Body of pancreas (tissue), 4 donors: ENCODE results near the gene TTC17. TPM values are rescaled to one million over a fixed set of nuclear protein-coding genes. Genes with fewer than 3 reads are reported as not detected.
"Not testable (repeated sequence)": the region's sequence is repeated elsewhere in the genome, so short reads cannot be mapped to it uniquely, and the experiment has no call there.

Experiments used
- ATAC-seq: fragments of 150-250 bp; one replicate; pipeline ENCODE4 v1.9.1; 2016
- DNase-seq, 4 donors: peaks; one replicate each; pipeline ENCODE4 v3.0.0-alpha.2; 2019
- H3K27ac ChIP-seq, 4 donors: fragments of 200-600 bp; sonication (generic); 1 replicate in 3 of 4; 2 replicates in 1 of 4; pipeline versions ENCODE4 v1.5.1 to v1.6.1; 2016 to 2019; ENCODE audit warnings: mild to moderate bottlenecking in 1 of 4, mixed read lengths in 1 of 4, moderate library complexity in 1 of 4
- H3K27me3 ChIP-seq, 2 donors: fragments of 200-600 bp; sonication (generic); one replicate each; pipeline ENCODE4 v1.6.0; 2016; ENCODE audit warnings: mild to moderate bottlenecking in 1 of 2
- H3K36me3 ChIP-seq, 2 donors: fragments of 200-600 bp; sonication (generic); replicated peaks in 1 of 2; 2 replicates each; pipeline ENCODE4 v1.5.1; 2016; ENCODE audit warnings: low read depth in 2 of 2; ENCODE audit not compliant: insufficient read depth in 1 of 2
- H3K4me1 ChIP-seq: fragments of 200-600 bp; sonication (generic); one replicate; pipeline ENCODE4 v1.6.0; 2016
- H3K4me3 ChIP-seq, 2 donors: fragments of 200-600 bp; sonication (generic); 1 replicate in 1 of 2; 2 replicates in 1 of 2; pipeline ENCODE4 v1.5.1; 2016 to 2019
- H3K9me3 ChIP-seq, 3 donors: fragments of 200-600 bp; sonication (generic); 1 replicate in 2 of 3; 2 replicates in 1 of 3; pipeline ENCODE4 v1.5.1; 2016
- CTCF ChIP-seq, 7 experiments: fragments of 450-650 bp in 4 of 7; fragments of 200-600 bp in 3 of 7; sonication (generic) in 3 of 7; IDR thresholded peaks; one replicate each; pipeline ENCODE4 v1.5.1; 2016 to 2019; ENCODE audit warnings: antibody characterized with exemption in 7 of 7
- POLR2A ChIP-seq, 3 donors: fragments of 450-650 bp; IDR thresholded peaks; one replicate each; pipeline ENCODE4 v1.6.1; 2016; ENCODE audit warnings: antibody characterized with exemption in 3 of 3, mild to moderate bottlenecking in 2 of 3
- WGBS, 2 donors: methylation state at CpG; one replicate each; pipeline ENCODE4 v1.1.5; 2017; 5-methylcytosine and 5-hydroxymethylcytosine counted together
- intact Hi-C: fragments of 100-400 bp; cut with DNase I; formaldehyde crosslinking; loops from one replicate; pipeline ENCODE4 v1.15.1; 2023
- total RNA-seq, 2 donors: library from RNA; depleted of rRNA; stranded (reverse); fragments of >200 nt; gene quantifications; one replicate each; pipeline ENCODE4 v1.1.0, GENCODE V29; 2016

TTC17 gene
- total RNA-seq, 2 donors from 2014 or later, result 99.1 to 195 TPM

DNA sequence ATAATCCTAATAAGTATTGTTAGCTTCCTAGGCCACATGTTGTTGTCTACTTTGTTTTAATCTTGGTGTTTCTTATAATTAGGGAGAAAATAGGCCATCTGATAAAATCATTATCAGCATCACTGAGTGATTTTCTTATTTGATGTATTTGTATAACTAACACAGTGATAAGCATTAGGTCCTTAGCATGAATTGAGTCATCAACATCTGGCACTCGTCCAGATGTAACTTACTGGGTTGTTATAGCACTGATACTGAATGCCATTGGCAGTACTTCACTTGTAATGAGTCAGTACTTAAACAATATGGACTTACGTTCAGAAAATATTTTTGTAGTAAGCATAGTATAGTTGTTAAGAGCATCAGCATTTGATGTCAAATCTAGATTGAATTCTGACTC, 30.7 kb upstream of the TTC17 start:
- H3K4me1 ChIP-seq, result peaks cover 3% of the 10 kb centered on the region
- no peak overlapping the region for H3K27ac ChIP-seq
- no peaks in the 10 kb centered on the region for H3K9me3 ChIP-seq
- no peak overlapping the region for H3K4me3 ChIP-seq
- TF ChIP-seq POLR2A (IDR thresholded peaks at IDR 0.05) (no peak), CTCF (IDR thresholded peaks at IDR 0.05) (no peak)
- intact Hi-C loops, result loop anchor here (10.0 kb wide), 1 partner anchor 77 kb away; no protein-coding TSS in a partner anchor
- peak in 3 of 4 donors; percentile 7 to 59 (median 38) for DNase-seq
- H3K36me3 ChIP-seq, result peaks cover 19 to 60% of the 10 kb centered on the region in 2 donors
- no peak for ATAC-seq
- H3K27me3 ChIP-seq, result no peaks in the 10 kb centered on the region
- WGBS, 2 donors, result 37 to 45% methylated on average over 2 of the region's 2 CpGs

GRCh38 chr11:43328482-43328881, 30.2 kb upstream of the TTC17 start:
- WGBS, 2 donors, result 92 to 96% methylated on average over 2 of the region's 2 CpGs
- H3K27ac ChIP-seq, result no peak overlapping the region
- H3K36me3 ChIP-seq, result peaks cover 18 to 59% of the 10 kb centered on the region in 2 donors
- DNase-seq, result no peak
- H3K27me3 ChIP-seq, result no peaks in the 10 kb centered on the region
- intact Hi-C loops, result loop anchor here (10.0 kb wide), 1 partner anchor 76 kb away; no protein-coding TSS in a partner anchor
- no peak overlapping the region for H3K4me3 ChIP-seq
- no peak for TF ChIP-seq POLR2A (IDR thresholded peaks at IDR 0.05)
- no peak for TF ChIP-seq CTCF (IDR thresholded peaks at IDR 0.05)
- peaks cover 3% of the 10 kb centered on the region for H3K4me1 ChIP-seq
- no peaks in the 10 kb centered on the region for H3K9me3 ChIP-seq
- no peak for ATAC-seq

DNA sequence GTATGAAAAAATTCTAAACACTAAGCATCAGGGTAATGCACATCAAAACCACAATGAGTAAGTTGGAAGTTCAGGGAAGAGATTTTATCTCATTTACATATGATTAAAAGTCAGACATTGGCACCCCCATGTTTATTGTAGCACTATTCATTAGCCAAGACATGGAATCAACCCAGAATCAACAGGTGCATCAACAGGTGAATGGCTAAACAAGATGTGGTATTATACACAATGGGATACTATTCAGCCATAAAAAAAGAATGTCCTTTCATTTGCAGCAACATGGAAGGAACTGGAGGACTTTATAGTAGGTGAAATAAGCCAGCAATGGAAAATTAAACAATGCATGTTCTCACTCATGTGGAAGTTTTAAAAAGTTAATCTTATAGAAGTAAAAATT, 17.6 kb upstream of the TTC17 start:
- intact Hi-C loops, result no loop called here
- Histone ChIP-seq H3K27me3 (no peaks in the 10 kb centered on the region), H3K36me3 (peaks cover 6 to 19% of the 10 kb centered on the region in 2 donors), H3K4me1 (no peaks in the 10 kb centered on the region), H3K4me3 (no peak overlapping the region), H3K9me3 (no peaks in the 10 kb centered on the region), H3K27ac (no peak overlapping the region)
- TF ChIP-seq CTCF (IDR thresholded peaks at IDR 0.05) (no peak), POLR2A (IDR thresholded peaks at IDR 0.05) (no peak)
- DNase-seq, result no peak
- no peak for ATAC-seq

DNA sequence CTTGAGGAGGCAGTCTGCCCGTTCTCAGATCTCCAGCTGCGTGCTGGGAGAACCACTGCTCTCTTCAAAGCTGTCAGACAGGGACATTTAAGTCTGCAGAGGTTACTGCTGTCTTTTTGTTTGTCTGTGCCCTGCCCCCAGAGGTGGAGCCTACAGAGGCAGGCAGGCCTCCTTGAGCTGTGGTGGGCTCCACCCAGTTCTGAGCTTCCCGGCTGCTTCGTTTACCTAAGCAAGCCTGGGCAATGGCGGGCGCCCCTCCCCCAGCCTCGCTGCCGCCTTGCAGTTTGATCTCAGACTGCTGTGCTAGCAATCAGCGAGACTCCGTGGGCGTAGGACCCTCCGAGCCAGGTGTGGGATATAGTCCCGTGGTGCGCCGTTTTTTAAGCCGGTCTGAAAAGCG, 7.3 kb upstream of the TTC17 start:
- H3K27ac ChIP-seq, ATAC-seq, H3K27me3 ChIP-seq, H3K9me3 ChIP-seq, H3K4me3 ChIP-seq, H3K4me1 ChIP-seq, H3K36me3 ChIP-seq, intact Hi-C loops: not testable (repeated sequence)
- 50% methylated on average over 2 of the region's 17 CpGs; no CpG with 5 or more reads in 1 of the 2 donors for WGBS, 2 donors
- DNase-seq, result peak in 1 of 4 donors; percentile 9

DNA sequence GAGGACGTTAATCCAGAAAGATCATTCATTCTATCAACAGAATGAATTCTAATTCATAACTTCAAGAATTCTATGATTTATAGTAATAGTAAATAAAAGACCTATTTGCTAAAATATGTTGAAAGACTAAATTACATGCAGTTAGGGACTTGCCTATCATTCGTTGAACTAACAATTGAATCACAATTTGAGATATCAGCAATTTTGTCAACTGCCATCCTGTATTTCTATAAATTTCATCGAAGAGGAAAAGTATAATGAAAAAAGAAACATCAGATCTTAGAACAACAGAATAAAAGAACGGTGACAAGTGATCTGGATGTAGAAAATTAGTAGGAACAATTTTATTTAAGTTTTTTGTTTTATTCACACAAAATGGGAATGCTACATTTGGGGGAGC, 4.4 kb upstream of the TTC17 start:
- H3K9me3 ChIP-seq, result no peaks in the 10 kb centered on the region
- TF ChIP-seq POLR2A (IDR thresholded peaks at IDR 0.05) (no peak), CTCF (IDR thresholded peaks at IDR 0.05) (no peak)
- 82 to 86% methylated on average over 4 of the region's 4 CpGs for WGBS, 2 donors

More for the DNA sequence above, 4.4 kb upstream of the TTC17 start:
- H3K36me3 ChIP-seq, result no peaks in the 10 kb centered on the region
- ATAC-seq, result no peak
- intact Hi-C loops, result no loop called here
- no peak overlapping the region for H3K4me3 ChIP-seq
- H3K27ac ChIP-seq, result no peak overlapping the region
- no peaks in the 10 kb centered on the region for H3K27me3 ChIP-seq
- peaks cover 5% of the 10 kb centered on the region for H3K4me1 ChIP-seq
- no peak for DNase-seq
